GM18526 (cell line): ENCODE measurements around the gene TCERG1L.

Source experiments
- POLR2A ChIP-seq: IDR thresholded peaks from 3 replicates; pipeline ENCODE4 v1.6.1; 2011; ENCODE audit not compliant: insufficient read length; ENCODE audit errors: extremely low read depth

The TCERG1L gene

DNA sequence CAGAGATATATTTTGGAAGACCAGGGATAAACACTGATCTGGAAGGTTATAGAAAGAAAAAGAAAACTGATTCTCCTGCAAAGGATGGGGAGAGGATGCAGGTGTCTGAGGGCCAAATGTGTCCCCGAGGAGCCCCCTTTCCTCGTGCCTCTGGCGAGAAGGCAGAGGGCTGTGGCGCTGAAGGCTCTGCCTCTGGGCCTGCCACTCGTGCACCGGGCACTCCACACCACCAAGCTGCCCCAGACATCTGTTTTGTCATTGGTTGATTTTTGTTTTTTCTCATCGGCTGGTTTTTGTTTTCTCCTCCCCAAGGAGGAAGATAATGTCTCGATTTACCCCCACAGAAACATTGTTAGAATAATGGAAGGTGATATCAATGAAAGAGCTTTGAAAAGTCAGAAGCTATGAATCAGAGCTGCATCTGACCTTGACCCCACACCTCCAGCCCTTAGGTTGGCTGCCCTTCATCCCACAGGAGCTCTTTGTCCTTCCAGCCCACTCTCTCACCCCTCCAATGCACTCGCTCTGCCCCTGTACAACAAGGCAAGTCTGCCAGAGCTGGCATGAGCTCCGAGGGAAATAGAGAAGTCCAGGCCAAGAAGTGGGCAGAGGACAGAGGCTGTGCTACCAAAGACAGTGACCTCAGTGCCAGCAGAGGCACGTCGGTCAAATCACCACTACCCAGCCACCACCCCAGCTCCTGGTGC, 124.8 kb downstream of the TCERG1L start:
- TF ChIP-seq POLR2A: no peak

DNA sequence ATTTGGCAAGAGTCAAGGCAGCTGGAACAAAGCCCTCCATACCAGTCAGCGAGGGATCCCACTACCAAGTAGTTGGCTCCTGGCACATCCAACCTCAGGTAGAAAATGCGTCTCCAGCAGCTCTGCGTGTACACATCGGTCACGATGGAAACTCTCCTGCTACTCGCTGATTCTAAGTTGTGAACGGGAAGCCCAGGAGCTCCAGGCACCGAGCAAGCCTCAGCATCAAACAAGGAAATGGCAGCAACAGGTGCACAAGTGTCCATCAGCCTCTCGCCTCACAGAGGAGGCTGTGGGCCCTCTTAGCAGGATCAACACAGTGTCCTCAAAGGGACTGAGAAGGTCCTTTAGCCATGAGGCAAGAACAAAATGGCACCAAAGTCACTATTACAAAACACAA, 127.0 kb downstream of the TCERG1L start:
- TF ChIP-seq POLR2A: no peak

DNA sequence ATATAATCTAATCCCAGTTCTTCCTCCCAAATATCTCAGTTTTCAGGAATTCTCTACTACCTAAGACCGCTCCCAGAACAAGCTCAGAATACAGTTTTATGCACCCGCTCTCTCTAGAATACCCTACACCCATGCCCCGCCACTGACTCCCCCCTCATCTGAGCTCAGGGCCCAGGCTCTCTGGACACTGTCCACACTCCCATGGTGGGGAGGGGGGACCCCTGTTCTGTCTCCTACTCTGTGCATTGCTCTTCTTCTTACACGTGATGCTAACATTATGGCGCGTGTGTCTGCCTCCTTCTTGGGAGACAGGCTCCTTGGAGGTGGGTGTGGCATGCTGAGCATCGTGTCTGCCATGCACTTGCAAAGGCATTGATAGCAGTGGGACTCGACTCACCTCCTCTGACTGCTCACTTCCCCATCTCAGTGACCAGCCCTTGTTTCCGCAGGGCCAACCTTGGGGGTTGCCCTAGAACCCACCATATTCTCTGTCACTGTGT, 127.9 kb downstream of the TCERG1L start:
- no peak for TF ChIP-seq POLR2A

DNA sequence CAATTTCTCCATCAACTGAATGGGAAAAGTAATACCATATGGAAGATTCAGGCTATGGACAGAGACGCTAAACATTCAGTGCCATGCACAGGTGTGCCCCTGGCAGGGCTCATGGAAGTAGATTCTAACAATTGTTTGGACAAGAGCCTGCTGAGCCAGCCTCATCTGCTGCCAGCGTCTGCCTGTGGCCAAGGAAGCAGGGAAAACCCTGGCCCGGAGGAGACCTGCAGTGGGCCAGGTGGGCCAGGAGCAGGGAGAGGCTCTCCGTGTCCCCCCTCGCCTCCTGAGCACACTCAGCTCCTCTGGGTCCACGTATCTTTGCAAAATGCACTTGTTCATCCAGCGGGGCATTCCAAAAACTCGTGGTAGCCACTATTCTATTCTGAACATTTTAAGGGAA, 130.1 kb downstream of the TCERG1L start:
- TF ChIP-seq POLR2A: no peak

DNA sequence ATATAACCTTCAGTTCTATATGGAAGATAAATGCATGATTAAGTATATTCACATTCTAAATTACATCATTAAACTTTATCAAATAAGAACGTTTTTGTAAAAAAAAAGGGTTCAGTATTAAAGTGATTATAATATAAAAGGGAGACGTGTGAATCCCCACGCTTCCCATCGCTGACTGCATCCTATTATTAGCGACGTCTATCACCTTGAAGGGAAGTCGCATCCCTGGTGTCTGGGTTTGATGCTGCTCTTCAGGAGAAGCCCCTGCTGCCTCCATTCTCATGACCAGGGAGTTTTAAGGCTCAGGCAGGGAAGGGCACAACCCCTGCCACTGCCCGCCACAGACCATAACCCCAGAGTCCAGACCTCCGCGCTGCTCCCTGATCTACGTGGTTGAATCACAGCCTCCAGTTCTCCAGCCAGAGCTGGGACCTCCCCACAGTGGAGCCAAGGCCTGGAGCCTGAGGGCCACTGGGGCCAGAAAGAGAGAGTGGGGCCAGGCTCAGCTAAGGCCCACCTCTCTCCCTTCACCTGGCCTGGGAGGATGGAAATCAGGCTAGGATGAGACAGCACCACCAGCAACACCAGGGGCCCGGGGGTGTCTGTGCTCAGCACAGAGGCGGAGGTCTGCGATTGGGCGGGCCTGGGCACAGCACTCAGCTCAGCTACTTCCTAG, 130.6 kb downstream of the TCERG1L start:
- TF ChIP-seq POLR2A: no peak

DNA sequence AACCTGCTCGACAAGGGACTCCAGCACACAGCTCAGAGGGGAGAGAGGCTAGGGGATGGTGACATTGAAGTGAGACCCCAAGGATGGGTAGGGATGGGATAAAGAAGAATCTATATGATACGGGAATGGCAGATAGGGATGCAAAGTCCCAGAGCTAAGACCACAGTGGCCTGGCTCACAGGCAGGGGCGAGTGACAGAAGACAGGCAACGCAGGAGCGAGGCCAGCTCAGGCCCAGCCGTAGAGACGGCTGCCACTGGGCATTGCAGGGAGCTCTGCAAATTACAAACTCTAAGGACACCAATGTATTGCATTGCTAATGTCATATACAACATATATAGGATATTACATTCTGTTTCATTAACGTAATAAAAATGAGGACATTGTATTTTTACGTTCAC, 131.4 kb downstream of the TCERG1L start:
- no peak for TF ChIP-seq POLR2A

DNA sequence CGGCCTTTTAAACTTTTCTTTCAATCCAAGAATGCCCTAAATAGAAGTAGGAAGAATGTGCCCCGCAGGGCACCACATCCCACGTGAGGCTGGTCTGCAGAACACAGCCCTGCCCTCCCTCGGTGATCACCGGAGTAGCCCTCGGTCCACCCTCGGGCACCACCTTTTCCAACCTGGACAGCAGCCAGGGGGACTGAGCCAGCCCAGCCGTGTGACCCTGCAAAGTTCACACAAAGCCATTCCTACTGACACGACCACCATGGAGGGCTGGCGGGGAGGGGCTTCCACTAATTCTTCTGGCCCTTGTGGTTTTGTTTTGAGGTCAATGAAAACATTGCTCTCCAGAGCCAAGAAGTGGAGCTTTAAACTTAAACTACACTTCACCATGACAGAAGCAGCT, 132.2 kb downstream of the TCERG1L start:
- TF ChIP-seq POLR2A: no peak

DNA sequence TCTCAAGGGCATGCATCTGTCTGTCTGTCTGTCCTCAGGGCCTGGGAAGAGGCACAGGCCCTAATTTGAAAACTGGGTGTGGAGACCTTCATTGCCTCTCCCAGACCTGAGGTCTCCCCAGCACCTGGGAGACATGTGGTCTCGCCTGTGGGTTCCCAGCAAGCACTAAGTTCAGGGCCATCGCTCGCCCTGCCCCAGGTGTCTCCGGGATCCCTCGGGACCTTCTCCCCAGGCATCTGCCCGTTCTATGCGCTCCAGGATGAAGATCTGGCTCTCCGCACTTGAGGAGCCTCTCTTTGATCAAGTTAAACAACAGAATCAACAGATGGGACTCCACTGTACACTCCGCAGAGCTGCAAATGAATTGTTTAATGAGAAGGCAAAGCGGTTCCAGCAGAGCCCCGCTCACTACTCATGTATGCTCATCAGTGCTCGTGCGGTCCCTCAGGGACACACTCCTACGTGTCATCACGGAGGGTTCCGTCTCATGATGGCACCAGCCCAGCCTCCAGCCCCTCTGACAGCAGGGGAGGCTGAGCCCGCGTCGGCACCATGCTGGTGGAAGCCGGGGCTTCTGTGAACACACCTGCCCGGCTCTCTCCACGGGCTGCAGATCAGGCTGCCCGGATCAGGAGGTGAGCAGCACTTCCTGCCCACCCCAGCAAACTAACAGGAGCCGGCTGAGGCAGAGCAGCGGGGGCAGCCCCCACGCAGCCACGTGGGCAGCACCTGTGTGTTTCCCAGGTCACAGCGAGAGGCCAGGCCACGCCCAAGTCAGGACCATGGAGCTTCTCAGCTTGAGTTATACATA, 132.8 kb downstream of the TCERG1L start:
- no peak for TF ChIP-seq POLR2A

DNA sequence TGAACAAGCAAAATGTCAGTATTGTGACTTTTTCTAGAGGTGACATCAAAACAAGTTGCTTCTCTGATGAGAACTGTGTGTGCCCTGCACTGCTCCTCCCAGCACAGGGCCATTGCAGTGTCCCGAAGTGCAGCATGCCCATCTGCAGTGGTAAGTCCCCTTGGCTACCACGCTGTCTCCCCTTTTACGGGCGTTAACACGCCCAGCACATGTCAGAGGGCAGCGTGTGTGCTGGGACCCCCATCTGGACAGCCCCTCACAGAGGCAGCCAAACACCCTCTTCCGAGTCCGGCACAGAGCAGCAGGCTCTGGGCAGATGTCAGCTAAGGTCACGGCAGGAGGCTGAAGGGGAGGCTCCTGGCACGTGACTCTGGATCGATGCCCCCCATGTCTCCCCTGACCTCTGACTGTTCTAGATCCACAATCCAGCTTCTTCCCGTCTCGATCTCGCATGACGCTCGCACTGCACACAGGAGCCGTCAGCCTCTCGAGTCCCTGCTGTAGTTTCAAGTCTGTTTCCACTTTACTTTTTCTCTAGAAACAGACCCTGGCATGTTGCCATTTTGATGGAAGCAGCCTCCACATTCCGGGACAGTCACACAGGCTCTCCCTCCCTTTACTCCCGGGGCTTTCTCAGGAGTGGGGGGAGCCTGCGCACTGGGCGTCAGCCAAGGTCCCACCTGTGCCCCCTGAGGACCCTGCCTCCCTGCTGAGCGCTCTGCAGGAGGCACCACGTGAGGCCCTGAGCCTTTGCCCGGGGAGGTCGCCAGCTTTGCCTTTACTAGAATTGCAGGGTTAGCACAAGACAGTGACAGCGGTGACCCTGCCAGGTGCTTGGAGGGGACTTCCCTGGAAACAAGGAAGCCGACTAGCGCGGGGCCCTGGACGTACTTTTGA, 133.8 kb downstream of the TCERG1L start:
- TF ChIP-seq POLR2A: no peak

DNA sequence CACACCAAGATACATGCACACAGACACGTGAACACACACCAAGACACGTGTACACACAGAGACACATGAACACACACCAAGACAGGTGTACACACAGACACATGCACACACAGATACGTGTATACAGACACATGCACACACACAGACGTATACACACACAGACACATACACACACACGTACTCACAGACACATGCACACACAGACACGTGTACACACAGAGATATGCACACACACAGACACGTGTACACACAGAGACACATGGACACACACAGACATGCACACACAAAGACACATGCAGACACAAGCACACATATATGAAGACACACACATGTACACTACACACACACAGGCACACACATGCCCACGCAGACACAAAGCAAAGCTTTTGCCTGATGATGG, 134.6 kb downstream of the TCERG1L start:
- no peak for TF ChIP-seq POLR2A

DNA sequence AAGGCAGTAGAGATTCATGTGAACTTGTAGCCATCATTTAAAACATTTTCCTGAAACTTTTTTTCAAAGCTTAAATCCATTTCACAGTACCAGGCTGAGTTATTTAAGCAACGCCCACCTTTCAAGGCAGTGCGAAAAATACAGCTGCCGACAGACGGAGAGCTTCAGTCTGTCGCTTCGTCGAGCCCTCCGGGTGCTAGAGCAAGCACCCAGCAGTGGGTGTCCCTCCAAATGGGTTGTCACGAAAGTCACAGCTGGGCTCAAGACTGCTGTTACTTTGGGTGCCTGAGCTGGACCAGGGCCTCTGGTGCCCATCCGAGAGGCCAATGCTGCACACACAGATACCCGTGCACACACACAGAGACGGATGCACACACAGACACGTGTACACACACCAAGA, 135.6 kb downstream of the TCERG1L start:
- no peak for TF ChIP-seq POLR2A

DNA sequence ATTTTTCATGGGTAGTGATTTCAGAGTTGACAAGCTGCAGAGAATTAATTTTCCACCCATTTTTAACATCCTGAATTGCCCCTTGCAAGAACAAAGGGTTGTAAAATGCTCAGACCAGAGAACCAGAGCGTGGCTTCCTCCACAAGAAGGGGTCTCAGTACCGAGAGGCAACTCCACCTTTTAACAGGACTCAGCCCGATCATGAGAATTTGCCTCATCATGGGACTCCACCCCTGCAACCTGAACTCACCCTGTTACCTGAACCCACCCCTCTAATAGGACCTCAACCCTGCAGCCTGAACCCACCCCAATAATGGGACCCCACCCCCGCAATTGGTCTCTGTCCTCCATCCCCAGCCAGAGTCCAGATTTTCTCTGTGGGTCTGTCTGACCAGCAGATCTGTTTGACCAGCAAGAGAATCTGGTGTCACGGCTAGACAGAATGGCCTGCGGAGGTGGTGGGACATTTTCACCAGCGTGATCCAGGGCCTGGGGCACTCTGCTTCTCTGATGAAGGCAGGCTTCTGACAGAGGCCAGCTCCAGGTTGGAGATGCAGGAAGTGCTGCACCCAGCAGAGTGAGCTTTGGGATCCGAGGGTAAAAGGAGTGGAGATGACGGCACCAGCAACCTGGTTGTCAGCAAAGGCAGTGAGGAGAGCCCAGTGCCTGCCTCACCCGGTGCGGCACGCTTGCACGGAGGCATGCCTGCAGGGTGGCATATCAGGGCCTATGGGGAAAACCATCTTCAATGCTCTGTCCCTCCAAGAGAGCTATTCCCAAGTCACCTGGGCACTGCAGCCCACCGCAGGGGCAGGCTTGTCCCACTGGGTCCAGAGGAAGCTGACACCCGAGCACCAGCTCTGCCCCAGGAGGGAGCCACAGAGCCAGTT, 136.6 kb downstream of the TCERG1L start:
- TF ChIP-seq POLR2A: no peak

DNA sequence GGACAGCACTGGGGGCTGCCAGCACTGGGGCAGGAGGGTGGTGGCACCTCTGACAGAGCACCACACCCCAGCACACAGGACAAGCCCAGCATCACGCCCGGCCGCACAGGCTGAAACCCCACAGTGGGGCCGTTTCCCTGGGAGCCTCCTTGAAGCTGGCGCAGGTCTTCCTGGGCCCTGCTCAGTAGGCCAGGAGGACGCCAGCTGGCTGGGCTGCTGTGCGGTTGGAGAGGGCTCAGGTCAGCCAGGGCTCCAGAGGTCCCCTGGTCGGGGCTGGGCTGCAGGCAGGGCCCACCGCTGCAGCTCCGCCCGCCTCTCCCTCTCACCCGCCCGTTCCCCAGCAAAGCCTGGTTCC, 137.3 kb downstream of the TCERG1L start:
- no peak for TF ChIP-seq POLR2A

DNA sequence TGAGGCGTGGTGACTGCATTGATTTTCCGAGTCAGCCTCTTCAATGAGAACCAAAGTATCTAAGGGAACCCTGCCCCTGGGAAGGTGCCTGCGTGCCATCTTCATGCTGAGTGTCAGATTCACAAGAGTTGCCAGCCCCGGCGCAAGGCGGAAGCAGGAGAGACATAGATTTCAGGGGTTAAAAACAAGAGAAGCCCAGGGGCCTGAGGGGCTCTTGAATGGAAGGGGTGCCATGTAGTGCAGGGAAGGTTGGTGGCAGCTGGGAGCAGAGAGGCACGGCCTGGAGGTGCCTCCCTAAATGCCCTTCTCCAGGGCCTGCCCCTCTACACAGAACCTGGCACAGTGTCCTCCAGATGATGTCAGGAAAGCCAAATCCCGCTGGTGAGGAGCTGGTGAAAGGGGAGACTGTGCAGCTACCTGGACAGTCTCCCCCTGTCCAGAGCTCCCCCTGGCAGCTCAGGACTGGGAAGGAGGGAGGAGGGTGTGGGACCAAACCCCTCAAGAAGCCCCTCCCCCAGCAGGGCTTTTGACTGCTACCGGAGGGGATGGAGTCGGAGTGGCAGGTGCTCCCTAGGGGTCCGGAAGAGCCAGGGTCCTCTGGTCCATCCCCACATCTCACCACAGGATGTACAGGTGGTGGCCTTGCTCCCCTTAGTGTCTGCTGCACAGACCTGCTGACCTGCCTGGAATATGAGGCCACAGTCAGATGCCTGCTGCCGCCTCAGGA, 137.9 kb downstream of the TCERG1L start:
- TF ChIP-seq POLR2A: no peak

DNA sequence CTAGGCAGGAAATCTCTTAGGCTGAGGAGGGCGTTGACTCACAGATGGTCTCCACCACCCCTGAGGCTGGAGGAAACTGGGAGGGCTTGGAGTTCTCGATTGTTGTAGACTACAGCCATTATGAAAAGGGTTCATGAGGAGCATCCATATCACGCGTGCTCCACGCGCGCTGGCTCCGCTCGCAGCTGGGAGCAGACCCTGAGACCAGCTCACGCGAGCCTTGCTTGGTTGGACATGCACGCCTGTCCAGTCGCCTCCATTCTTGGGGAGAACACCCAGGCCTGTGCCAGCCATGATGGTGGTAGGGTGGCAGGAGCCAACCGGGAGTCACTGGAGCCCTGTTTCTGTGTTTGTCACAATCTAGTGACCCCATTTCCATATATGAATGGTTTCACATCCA, 139.1 kb downstream of the TCERG1L start:
- no peak for TF ChIP-seq POLR2A
